AG08396 (cell line): Measurements from ENCODE around the gene YIF1A.
A peak's percentile ranks its signal among the peaks of the same experiment; 100 is the strongest.
"Not testable (repeated sequence)": the region's sequence is repeated elsewhere in the genome, so short reads cannot be mapped to it uniquely, and the experiment has no call there.

Source experiments
- DNase-seq: peaks from one replicate; pipeline ENCODE4 v3.0.0; 2012; ENCODE audit warnings: low spot score, mixed read lengths

Gene YIF1A

DNA sequence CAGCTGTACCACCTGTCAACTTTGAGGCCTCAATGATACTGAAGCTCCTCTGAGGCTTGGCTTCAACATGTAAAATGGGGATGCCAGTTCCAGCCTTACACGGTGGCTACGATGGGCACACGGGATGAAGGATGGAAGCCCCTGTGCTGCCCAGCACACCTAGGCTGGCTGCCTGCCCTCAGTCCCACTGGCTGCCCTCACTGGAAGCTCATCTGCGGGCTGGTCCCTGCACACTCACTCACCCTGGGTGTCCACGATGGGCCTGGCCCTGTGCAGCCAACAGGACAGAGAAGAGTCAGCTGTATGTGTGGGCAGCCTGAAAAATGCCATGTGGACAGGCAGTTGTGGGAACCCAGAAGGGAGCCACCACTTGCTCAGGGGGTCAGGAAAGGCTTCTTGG is 2.2 kb downstream of the YIF1A start:
- no peak for DNase-seq

DNA sequence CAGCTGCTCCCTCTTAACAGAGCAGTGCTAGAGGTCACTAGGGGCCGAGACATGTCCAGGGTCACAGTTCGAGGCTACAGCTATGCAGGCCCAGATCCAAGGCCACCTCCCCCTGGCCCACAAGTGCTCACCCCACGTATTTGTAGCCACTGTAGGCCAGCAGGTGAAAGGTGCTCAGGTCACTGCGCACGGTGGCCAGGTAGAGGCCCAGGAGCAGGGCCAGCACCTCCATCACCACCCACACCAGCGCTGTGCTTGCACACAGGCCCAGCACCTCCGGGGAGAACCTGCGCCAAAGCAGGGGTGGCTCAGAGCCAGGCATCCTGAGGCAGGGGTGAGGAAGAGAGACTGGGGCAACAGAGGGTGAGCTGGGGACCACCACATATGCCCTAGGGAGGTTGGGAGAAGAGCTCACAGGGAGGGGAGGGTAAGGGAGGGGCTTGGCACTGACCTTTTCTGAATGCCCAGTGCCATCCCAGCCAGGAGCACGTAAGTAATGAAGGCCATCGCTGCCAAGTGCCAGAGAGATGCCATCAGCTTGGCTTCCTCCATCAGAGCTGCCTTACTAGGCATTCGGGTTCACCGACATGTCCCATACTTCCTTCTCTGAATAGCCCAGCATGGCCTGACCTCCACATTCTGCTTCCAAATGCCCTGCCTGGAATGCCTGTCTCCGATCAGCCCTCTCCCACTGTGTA is 3.5 kb downstream of the YIF1A start:
- no peak for DNase-seq

DNA sequence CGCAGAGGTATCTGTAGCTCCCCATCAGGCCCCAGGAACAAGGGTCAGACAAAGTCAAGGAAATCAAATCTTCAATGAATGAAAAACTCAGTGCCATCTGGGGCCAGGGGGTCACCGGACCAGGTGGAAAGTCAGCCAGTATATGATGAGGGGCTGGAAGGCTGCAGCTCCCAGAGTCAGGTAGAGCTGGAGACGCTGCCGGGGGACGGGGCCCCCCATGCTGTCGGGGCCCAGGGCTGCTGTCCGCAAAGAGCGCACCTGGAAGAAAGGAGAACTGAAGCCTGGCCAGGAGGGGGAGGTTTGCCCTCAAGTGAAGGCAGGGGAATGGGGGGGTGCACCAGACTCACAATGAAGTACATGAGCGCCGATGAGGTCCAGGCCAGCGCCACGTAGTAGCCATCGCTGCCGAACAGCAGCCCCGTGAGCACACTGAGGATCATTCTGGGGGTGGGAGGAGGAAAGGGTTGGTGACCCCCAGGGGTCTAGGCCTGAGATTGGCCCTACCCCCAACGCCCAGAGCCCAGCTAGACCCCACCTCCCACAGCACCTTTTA is 4.3 kb downstream of the YIF1A start:
- DNase-seq: no peak

DNA sequence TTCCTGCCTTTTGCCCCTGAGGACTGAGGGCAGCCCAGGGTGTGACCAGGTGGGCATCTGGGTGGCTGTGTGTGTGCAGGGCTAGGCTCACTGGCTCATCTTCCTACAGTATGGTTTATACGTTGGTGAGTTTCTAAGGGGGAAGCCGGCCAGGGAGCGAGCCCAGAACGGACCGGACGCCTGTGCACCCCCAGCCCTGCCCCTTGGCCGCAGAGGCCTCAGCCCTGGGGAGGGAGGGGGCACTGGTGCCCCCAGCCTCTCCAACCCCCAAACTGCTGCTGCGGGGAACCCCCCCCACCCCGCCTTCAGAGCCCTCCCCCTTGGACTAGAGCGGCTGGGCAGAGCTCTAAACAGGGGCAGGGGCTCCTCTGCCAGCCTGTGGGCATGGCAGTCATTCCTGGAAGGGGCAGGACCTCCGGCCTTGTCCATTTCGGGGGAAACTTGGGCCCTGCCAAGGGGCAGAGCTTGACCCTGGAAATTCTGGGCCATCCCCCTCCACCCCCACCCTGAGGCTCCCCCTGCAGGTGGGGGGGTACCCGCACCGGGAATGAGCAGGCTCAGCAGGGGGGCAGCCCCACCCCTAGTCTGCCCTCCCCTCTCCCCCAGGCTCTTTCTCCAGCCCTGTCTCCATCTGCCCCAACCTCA is 5.4 kb downstream of the YIF1A start:
- DNase-seq: no peak

DNA sequence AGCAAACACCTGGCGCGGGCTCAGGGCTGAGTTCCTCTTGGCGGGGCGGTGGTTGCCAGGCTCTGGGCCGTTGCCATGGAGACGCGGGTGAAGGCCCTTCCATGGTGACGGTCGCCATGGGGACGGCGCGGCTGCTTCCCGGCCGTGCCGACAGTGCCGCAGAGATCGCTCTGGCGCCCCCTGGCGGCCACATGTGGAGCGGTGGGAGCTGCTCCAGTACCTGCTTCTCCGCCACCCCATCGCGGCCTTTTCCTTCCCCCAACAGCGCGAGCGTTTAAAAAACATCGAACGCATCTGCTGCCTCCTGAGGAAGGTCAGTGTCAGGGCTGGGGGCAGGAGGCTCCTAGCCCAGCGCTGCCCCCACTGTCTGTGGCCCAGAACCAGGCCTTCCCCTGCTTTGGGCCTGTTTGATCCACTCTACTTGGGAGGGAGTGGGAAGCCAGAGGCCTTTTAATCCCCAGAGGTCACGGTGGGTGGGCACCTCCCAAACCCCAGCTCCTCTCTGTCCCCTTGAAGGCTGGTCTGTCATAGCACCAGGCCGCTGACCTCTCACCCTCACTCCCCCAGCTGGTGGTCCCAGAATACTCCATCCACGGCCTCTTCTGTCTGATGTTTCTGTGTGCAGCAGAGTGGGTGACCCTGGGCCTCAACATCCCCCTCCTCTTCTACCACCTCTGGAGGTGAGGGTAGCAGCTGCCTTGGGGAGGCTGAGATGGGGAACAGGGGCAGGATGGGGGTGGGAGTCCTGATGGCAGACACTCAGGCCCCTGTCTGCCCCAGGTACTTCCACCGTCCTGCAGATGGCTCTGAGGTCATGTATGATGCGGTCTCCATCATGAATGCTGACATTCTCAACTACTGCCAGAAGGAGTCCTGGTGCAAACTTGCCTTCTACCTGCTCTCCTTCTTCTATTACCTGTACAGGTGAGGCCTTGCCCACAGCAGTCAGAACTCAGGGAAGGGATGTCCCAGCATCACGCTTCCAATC is 6.2 kb downstream of the YIF1A start:
- peak; percentile 98 for DNase-seq

DNA sequence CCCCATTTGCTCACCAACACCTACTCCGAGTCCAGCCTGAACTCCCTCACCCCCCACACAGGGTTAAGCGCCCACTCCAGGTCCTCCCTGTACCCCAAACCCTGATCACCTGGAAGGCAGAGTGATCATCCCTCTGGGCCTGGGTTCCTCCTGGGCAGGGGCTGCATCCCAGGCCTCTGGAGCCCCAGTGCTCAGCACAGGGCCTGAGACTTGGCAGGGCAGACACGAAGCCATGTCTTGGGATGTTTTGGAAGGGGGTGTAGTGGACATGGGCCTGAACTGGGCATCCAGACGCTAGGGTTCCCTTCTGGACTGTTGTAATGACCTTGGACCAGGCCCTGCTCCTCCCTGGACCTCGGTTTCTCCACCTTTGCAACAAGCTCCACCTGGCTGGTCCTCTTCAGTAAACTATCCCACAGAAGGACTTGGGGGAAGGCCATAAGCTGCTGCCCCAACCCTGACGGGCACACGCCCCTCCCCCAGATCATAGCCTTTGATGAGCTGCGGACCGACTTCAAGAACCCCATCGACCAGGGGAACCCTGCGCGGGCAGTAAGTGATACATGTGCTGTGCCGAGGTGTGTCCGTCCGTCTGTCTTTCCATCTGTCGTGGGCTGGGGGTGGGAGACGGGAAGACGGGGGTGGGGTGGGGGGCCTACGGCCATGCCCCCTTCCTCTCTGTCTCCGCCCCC is 7.0 kb downstream of the YIF1A start:
- no peak for DNase-seq

DNA sequence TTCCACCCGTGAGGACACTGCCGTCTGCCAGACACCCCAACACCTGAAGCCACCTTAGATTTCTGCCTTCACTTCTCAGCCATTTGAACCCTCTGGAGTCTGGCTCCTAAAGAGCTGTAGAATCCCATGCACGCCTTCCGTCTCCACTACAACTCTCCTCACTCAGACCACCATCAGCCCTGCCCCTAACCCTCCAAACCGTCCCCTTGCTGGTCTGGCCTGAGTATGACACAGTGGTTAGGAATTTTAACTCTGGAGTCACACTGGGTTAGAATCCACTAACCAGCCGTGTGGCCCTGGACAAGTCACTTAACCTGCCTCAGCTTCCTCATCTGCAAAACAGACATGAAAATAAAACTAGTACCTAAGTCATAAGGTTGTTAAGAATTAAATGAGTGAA is 7.9 kb downstream of the YIF1A start:
- DNase-seq: no peak

DNA sequence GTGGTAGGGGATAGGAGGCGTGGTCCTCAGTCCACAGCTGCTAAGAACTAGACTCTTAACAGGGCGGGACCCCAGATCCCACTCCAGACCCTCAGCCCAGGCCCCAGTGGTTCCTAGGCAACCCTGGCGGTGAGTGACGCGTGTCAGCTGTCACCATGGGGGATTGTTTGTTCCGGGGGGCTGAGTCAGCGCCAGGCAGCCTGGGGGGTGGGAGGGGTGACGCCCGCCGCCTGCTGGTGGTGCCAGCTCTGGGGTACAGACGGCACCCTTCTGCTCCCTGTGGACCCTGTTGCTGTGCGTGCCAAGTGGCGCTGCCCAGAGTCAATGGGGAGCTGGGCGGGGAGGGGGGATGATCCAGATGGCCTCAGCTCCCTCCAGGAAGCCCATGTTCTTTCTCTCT is 8.5 kb downstream of the YIF1A start:
- DNase-seq: no peak

DNA sequence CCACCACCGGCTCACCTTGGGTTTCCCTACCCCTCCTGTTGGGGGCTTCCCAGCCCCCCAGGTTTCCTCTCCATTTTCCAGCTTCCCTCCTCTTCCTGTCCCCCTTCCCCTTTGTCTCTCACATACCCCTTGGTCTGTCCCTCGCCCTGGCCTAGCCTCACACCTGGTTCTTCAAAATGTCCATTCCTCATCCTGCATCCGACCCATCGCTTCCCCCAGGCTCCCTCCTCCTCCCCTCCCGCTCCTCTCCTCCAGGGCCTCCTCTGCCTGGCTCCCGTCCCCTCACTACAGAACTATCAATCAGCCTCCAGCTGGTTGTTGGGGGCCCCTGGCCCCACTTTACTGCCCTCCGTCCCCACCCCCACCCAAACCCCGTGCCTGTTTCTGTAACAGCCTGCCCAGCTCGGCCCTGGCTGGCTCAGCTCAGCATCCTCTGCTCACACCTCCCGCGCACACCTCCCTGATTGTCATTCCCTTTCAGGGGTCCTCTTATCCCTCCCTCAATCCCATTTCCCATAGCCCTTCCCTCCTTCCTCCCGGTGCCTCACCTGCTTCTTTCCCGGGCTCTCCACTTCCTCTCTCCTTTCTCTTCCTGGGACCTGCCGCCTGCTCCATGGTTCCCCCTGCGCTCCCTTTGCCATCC is 9.7 kb downstream of the YIF1A start:
- DNase-seq: no peak

DNA sequence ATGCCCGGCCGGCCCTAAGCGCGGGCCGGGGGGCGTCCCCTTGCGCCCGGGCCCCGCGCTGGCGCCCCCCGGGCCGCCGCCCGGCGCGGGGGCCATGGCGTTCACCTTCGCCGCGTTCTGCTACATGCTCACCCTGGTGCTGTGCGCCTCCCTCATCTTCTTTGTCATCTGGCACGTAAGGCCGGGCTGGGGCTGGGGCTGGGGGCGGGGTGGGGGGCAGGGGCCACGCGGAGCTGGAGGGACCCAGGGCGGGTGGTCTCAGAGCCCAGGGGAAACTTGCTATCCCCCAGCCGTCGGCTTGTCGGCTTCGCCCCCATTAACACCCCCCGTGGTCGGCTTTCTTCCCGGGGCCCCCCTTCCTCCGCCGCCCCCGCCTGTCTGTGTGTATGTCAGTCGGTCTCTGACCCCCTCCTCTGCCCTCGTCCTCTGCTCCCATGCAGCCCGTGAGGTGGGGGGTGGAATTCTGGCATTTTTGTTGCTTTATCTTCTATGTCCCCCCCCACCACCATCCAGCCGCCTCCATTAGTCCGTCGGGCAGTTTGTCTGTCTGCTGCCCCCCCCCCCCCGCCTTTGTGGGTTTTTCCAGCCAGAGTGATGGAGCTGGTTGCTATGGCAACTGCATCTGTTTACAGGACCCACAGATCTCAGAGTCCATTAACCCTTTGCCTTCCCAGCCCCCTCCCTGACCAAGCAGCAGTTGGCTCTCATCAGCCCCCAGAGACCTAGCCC is 10.4 kb downstream of the YIF1A start:
- peak; percentile 60 for DNase-seq

DNA sequence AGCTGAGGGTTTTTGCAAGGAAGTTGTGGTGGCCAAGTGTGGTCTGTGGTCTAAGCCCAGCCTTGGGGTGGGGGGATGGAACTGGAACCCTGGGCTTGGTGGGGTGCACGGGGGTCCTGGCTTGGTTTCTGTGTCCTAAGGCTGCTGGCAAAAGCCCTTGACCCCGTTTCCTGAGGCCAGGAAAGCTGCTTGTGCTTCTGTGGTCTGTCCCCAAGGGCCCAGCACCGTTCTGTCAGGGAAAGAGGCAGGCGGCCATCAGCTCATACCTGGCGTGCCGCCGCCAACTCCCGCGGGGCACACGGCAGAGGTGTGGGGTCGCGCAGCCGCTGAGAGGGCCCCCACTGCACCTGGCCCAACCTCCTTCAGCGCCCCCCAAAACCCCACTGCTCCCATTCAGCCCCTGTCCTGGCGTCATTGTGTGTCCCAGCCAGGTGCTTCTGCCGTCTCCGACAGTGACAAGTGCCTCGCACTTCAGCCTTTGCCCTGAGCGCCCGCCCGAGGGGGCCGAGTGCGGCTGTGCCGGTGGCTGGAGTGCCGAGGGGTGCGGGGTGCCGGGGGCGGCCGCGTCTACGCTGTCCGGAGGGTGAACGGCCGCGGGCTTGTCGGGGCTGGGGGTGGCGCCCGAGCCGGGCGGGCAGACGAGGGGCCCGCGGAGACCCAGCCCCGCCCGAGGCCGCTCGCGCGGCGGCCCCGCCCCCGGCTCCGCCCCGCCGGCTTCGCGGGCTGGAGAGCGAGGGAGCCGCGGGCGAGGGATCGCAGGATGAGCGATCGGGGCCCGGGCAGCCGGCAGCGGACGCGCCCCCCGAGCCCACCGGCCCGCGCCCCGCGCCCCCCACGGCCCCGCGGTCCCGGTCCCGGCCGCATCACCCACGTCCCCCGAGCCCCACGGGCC is 11.2 kb downstream of the YIF1A start, which contains the start of gene CNIH2:
Gene CNIH2, plus strand, starts transcription at position 705 of the 892 bp plus-strand sequence. CDS start 282 bp downstream, outside the sequence.
- peak; percentile 76 for DNase-seq

DNA sequence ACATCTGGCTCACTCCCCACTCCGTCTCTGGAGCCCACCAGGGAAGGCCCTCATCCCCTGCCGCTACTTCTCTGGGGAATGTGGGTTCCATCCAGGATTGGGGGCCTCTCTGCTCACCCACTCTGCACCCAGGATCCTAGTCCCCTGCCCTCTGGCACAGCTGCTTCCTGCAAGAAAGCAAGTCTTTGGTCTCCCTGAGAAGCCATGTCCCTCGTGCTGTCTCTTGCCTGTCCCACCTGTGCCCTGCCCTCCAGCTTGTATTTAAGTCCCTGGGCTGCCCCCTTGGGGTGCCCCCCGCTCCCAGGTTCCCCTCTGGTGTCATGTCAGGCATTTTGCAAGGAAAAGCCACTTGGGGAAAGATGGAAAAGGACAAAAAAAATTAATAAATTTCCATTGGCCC is 11.9 kb downstream of the YIF1A start:
- not testable (repeated sequence) for DNase-seq

DNA sequence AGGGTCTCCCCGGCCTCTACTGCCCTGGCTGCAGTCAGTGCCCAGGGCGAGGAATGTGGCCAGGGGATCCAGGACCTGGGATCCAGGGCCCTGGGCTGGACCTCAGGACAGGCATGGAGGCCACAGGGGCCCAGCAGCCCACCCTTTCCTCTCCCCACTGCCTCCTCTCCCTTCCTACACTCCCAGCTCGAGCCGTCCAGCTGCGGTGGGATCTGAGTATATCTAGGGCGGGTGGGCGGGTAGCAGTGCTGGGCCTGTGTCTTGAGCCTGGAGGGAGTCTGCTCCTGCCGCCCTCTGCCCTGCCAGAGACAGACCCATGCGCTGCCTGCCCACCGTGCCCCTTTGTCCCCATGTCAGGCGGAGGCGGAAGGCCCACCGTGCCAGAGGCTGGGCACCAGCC is 12.3 kb downstream of the YIF1A start:
- not testable (repeated sequence) for DNase-seq

DNA sequence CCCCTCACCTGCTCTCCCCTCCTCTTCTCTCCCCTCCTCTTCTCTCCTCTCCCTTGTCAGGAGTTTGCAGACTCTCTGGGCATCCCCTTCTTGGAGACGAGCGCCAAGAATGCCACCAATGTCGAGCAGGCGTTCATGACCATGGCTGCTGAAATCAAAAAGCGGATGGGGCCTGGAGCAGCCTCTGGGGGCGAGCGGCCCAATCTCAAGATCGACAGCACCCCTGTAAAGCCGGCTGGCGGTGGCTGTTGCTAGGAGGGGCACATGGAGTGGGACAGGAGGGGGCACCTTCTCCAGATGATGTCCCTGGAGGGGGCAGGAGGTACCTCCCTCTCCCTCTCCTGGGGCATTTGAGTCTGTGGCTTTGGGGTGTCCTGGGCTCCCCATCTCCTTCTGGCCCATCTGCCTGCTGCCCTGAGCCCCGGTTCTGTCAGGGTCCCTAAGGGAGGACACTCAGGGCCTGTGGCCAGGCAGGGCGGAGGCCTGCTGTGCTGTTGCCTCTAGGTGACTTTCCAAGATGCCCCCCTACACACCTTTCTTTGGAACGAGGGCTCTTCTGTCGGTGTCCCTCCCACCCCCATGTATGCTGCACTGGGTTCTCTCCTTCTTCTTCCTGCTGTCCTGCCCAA is 12.8 kb downstream of the YIF1A start:
- no peak for DNase-seq

DNA sequence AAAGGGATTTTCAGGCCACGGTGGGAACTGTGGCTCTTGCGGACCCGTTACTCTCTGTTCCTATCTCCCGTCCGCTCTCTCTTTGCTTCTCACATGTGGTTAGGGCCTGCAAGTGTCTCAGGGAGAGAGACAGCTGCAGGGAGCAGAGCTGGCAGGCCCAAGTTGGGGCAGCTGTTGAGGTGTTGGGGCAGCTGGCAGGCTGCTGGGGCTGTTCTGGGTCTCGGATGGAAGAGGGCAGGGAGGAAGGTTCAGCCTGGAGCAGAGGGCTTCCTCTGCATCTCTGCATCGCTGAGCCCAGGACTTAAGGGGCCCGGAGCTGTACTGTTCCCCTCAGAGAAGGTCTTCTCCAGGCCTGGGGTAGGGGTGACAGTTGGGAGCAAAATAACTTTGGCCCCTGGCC is 13.5 kb downstream of the YIF1A start:
- no peak for DNase-seq

DNA sequence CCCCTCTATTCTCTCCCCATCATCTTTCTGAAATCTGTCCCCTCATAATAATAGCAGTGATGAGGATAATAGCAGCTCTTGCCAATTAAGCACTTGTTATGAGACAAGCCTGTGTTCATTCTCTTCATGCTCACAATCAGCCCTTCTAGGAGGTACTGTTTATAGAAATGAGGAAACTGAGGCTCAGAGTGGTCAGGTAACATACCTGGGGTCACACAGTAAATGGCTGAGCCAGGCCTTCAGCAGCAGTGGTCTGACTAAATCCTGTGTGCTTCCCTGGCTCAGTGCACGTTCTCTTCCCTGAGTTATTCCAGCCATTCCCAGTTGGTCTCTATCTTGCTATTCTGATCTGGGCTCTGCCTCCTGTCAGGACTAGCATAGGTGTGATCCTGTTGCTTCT is 14.7 kb downstream of the YIF1A start:
- no peak for DNase-seq

DNA sequence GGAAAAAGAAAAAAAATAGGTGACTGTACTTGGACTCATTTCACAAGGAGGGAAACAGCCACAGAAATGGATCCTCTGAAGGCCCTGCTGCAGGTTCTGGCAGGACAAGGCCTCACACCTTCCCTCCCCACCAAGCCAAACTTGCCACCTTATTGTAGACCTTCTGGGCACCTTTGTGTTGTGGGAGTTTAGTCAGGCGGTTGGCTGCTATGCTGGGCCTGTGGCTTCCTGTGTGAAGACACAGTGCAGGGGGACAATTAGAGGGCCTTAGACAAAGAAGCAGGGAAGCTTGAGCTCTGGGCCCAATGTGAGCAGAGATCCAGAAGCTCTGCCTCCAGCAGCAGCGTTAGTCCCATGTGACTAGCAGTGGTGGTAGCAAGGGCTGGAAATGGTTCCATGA is 16.3 kb downstream of the YIF1A start:
- DNase-seq: no peak

DNA sequence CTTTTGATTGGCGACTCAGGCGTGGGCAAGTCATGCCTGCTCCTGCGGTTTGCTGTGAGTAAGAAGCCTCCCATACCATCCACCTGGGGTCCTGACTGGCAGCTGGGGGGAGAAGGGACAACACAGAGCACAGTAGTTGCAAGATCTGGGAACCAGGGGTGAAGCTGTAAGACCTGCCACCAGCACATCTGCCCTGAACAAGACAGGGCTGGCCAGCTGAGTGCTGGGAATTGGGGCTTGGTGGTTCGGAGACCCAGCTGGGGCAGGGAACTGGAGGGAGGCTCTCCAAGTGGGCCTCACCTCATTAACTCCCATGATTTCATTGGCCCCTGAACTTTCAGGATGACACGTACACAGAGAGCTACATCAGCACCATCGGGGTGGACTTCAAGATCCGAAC is 17.1 kb downstream of the YIF1A start:
- DNase-seq: no peak
